ENCODE measurements around the gene DNASE1L1.
"Not testable (repeated sequence)": the region's sequence is repeated elsewhere in the genome, so short reads cannot be mapped to it uniquely, and the experiment has no call there.

The DNASE1L1 gene

GRCh38 chrX:154403858-154404257, 5.2 kb downstream of the DNASE1L1 start:
- no peak for DNase-seq

GRCh38 chrX:154403192-154403591, 5.9 kb downstream of the DNASE1L1 start:
- DNase-seq = no peak

- DNase-seq = no peak
Measured at GRCh38 chrX:154402622-154403127, 6.4 kb downstream of the DNASE1L1 start.

- no peak for DNase-seq
Measured at GRCh38 chrX:154401918-154402621, 7.0 kb downstream of the DNASE1L1 start.

GRCh38 chrX:154401045-154401799, 7.8 kb downstream of the DNASE1L1 start:
- peak in 1 of 4 experiments; percentile 14 for DNase-seq

GRCh38 chrX:154400369-154400817, 8.7 kb downstream of the DNASE1L1 start:
- DNase-seq = not testable (repeated sequence)

GRCh38 chrX:154399527-154400368, 9.3 kb downstream of the DNASE1L1 start:
- DNase-seq = no peak

- peak; percentile 85 to 88 (median 86) for DNase-seq
Measured at GRCh38 chrX:154398668-154399526, 10.2 kb downstream of the DNASE1L1 start.

- DNase-seq = peak; percentile 94 to 97 (median 96)
Measured at GRCh38 chrX:154397888-154398667, 11.0 kb downstream of the DNASE1L1 start, which contains the start of gene RPL10. TSS of gene RPL10 (plus strand) at chrX:154398377. CDS start at chrX:154398520, 143 bp downstream.

- DNase-seq = peak; percentile 69 to 86 (median 80)
Measured at GRCh38 chrX:154396973-154397887, 11.8 kb downstream of the DNASE1L1 start.

- not testable (repeated sequence) for DNase-seq
Measured at GRCh38 chrX:154396363-154396762, 12.7 kb downstream of the DNASE1L1 start.

- DNase-seq = not testable (repeated sequence)
Measured at GRCh38 chrX:154389812-154390747, 19.0 kb downstream of the DNASE1L1 start.

- not testable (repeated sequence) for DNase-seq
Measured at GRCh38 chrX:154388649-154389048, 20.4 kb downstream of the DNASE1L1 start.

GRCh38 chrX:154388094-154388493, 21.0 kb downstream of the DNASE1L1 start:
- DNase-seq = not testable (repeated sequence)

- DNase-seq = peak in 2 of 4 experiments; percentile 26 to 33
Measured at GRCh38 chrX:154384284-154384892, 24.7 kb downstream of the DNASE1L1 start.

GRCh38 chrX:154383359-154384283, 25.4 kb downstream of the DNASE1L1 start:
- no peak for DNase-seq
